Esophagus squamous epithelium (tissue), 5 donors: ENCODE measurements around the gene RGR. TPM values are rescaled to one million over a fixed set of nuclear protein-coding genes. Genes with fewer than 3 reads are reported as not detected.

Experiments used
- DNase-seq: peaks from one replicate; lab custom pipeline; 2025; lab: John Stamatoyannopoulos, UW
- H3K27ac ChIP-seq, 4 donors: fragments of 200-600 bp; sonication (generic); one replicate each; pipeline ENCODE4 v1.5.1; 2016 to 2019; ENCODE audit warnings: mild to moderate bottlenecking in 1 of 4
- H3K27me3 ChIP-seq, 4 donors: fragments of 200-600 bp; sonication (generic); 1 replicate in 3 of 4; 2 replicates in 1 of 4; pipeline versions ENCODE4 v1.5.1 to v1.6.0; 2017 to 2021; ENCODE audit warnings: antibody characterized with exemption in 1 of 4
- H3K36me3 ChIP-seq, 3 donors: fragments of 200-600 bp; sonication (generic); one replicate each; pipeline ENCODE4 v1.5.1; 2016 to 2019
- H3K4me1 ChIP-seq, 3 donors: fragments of 200-600 bp; sonication (generic); one replicate each; pipeline ENCODE4 v1.5.1; 2017 to 2019
- H3K4me3 ChIP-seq, 4 donors: fragments of 200-600 bp; sonication (generic); 1 replicate in 3 of 4; 2 replicates in 1 of 4; pipeline ENCODE4 v1.5.1; 2016 to 2019; ENCODE audit warnings: mild to moderate bottlenecking in 2 of 4, moderate library complexity in 1 of 4
- H3K9me3 ChIP-seq, 3 donors: fragments of 200-600 bp; sonication (generic); one replicate each; pipeline ENCODE4 v1.5.1; 2016 to 2019
- POLR2A ChIP-seq, 4 donors: fragments of 450-650 bp; IDR thresholded peaks; one replicate each; pipeline ENCODE4 v1.6.1; 2017; ENCODE audit warnings: antibody characterized with exemption in 4 of 4, mild to moderate bottlenecking in 4 of 4, moderate library complexity in 3 of 4
- WGBS, 2 donors: methylation state at CpG; one replicate each; pipeline ENCODE4 v1.1.5; 2018; 5-methylcytosine and 5-hydroxymethylcytosine counted together
- intact Hi-C: fragments of 100-400 bp; cut with DNase I; formaldehyde crosslinking; loops from one replicate; pipeline ENCODE4 v1.15.0; 2022
- total RNA-seq, 4 donors: library from RNA; depleted of rRNA; stranded (reverse); fragments of >200 nt; gene quantifications; one replicate each; pipeline ENCODE4 v1.1.0, GENCODE V29; 2016
- TF ChIP-seq, protein P1 (sequence below), 6 experiments: fragments of 450-650 bp in 4 of 6; fragments of 200-600 bp in 2 of 6; sonication (generic) in 2 of 6; IDR thresholded peaks; one replicate each; pipeline ENCODE4 v1.5.1; 2016 to 2019; ENCODE audit warnings: antibody characterized with exemption in 6 of 6, mild to moderate bottlenecking in 4 of 6, moderate library complexity in 4 of 6
- donor health status: DM: yes; HTN: yes; CAD: no.

Gene RGR
- total RNA-seq, 4 donors from 2014 or later, result 0.09 to 0.57 TPM; not detected in 2

DNA sequence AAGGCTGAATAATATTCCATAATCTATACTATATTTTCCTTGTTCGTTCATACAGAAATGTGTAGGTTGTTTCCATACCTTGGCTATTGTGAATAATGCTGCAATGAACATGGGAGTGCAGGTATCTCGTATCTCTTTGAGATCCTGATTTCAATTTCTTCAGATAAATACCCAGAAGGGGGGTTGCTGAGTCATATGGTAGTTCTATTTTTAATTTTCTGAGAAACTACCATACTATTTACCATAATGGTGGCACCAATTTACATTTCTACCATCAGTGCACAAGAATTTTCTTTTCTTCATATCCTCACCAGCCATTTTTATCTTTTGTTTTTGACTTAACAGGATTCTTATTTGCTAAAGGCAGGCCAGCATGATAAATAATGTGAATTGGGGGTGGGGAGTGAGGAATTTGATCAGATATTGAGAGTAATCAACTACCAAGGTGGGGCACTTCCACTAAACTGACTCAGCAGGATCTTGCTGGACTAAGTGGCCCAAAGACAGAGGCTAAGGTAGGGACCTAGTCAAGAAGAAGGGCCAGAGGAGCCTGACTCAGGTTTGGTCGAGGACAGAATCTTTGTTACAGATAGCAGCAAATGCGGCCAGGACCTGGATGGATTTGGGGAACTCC is 62.0 kb downstream of the RGR start:
- Histone ChIP-seq H3K9me3 (no peaks in the 10 kb centered on the region), H3K27me3 (peaks cover 0 to 5% (median 0%) of the 10 kb centered on the region in 4 donors), H3K4me1 (peaks cover 0 to 7% (median 2%) of the 10 kb centered on the region in 3 donors), H3K27ac (no peak overlapping the region), H3K4me3 (no peak overlapping the region), H3K36me3 (no peaks in the 10 kb centered on the region)
- intact Hi-C loops, result no loop called here
- 60 to 69% methylated on average over 4 of the region's 4 CpGs for WGBS, 2 donors
- DNase-seq, result no peak
- TF ChIP-seq, protein P1, sequence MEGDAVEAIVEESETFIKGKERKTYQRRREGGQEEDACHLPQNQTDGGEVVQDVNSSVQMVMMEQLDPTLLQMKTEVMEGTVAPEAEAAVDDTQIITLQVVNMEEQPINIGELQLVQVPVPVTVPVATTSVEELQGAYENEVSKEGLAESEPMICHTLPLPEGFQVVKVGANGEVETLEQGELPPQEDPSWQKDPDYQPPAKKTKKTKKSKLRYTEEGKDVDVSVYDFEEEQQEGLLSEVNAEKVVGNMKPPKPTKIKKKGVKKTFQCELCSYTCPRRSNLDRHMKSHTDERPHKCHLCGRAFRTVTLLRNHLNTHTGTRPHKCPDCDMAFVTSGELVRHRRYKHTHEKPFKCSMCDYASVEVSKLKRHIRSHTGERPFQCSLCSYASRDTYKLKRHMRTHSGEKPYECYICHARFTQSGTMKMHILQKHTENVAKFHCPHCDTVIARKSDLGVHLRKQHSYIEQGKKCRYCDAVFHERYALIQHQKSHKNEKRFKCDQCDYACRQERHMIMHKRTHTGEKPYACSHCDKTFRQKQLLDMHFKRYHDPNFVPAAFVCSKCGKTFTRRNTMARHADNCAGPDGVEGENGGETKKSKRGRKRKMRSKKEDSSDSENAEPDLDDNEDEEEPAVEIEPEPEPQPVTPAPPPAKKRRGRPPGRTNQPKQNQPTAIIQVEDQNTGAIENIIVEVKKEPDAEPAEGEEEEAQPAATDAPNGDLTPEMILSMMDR (IDR thresholded peaks at IDR 0.05), result no peak

DNA sequence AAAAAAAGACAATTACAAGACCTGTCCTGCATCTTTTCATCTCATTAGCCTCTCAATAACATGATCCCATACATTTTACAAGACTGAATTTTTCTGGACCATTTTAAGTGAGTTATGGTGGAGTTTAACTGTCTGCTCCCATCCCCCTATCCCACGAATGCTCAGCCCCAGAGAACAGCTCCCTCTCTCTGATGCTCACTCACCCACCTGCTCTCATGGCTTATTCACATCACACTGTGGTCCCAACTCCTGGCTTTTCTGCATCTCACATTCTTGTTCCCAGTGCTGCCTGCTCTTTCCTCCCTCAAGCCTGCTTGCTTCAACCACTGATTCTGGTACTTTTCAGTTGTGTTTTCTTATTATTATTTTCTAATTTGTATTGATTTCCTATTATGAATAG is 63.2 kb downstream of the RGR start:
- Histone ChIP-seq H3K27me3 (no peaks in the 10 kb centered on the region), H3K36me3 (no peaks in the 10 kb centered on the region), H3K4me1 (peaks cover 0 to 7% (median 2%) of the 10 kb centered on the region in 3 donors), H3K27ac (no peak overlapping the region), H3K4me3 (no peak overlapping the region), H3K9me3 (no peaks in the 10 kb centered on the region)
- intact Hi-C loops, result no loop called here
- TF ChIP-seq, protein P1 (IDR thresholded peaks at IDR 0.05), result no peak
- no peak for TF ChIP-seq POLR2A (IDR thresholded peaks at IDR 0.05)
- WGBS, 2 donors, result 33 to 48% methylated on average over 1 of the region's 1 CpG
- DNase-seq, result no peak

DNA sequence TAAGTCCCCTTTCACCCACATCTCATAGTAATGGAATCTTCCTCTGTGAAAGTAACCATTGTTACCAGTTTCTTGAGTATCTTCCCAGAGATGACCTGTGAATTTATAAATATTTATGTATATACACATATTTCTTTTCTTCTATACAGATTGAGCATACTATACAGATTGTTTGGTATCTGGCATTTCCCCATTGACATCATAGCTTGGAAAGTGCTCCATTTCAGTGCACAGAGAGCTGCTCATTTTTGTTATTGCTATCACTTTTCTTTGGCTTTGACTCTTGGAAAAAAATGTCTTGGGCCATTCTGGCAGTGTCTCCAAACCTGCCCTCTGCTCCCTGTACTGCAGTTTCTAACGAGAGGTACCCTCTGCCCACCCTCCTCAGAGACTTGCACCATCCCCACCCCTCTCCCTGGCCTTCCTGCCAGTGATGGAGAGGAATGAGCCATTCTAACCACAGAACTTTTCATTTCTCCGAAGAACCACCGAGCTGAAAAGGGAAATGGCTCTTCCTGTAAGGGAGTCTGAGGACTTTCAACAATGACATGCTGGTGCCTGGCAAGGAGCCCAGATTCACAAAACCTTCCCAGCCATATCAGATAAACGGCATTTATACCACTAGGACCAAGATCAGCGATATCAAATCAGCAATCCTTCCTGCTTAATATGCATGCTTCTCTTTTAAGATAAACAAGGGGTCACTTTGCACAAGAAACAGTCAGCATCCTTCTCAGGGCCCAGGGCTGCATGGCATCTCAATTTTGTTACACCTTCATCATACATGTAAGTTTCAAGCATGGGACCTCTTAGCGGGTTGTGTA is 63.8 kb downstream of the RGR start:
- Histone ChIP-seq H3K36me3 (no peaks in the 10 kb centered on the region), H3K4me1 (peaks cover 0 to 7% (median 2%) of the 10 kb centered on the region in 3 donors), H3K9me3 (no peaks in the 10 kb centered on the region), H3K27ac (peak overlapping the region in 2 of 4 donors; percentile 26 to 59), H3K27me3 (no peaks in the 10 kb centered on the region), H3K4me3 (no peak overlapping the region)
- TF ChIP-seq, protein P1 (IDR thresholded peaks at IDR 0.05), result no peak
- TF ChIP-seq POLR2A (IDR thresholded peaks at IDR 0.05), result no peak
- intact Hi-C loops, result no loop called here
- WGBS, 2 donors, result 25 to 38% methylated on average over 4 to 6 of the region's 6 CpGs
- no peak for DNase-seq

Other genes with a start within 250 kb of the RGR start
- 100 to 1,000 TPM; 137 to 289 (median 182) TPM for gene GHITM, start 105.5 kb upstream of the RGR start, total RNA-seq
- gene GPR15LG, start 71.3 kb upstream of the RGR start, total RNA-seq, result 100 to 1,000 TPM; 132 to 352 (median 320) TPM
- 10 to 100 TPM in 3 of 4 donors, 1 to 10 TPM in 1; 6.7 to 15.0 (median 12.2) TPM for gene CDHR1, start 50.5 kb upstream of the RGR start, total RNA-seq
- not detected for gene LRIT2, start 19.5 kb upstream of the RGR start, total RNA-seq
- gene LRIT1, start 3.5 kb upstream of the RGR start, total RNA-seq, result under 1 TPM in 2 of 4 donors, not detected in 2; 0.19 to 0.34 TPM
- 10 to 100 TPM; 26.4 to 48.3 (median 31.7) TPM for gene CCSER2, start 83.5 kb downstream of the RGR start, total RNA-seq